HG02938 (cell line): Measurements from ENCODE around the gene ARSB.

ENCODE experiments used
- ATAC-seq: cut with Tn5 transposase; IDR thresholded peaks from one replicate; pipeline ENCODE4 v1.9.1; 2021; ENCODE audit warnings: mild to moderate bottlenecking, moderate library complexity; ENCODE audit not compliant: unreplicated experiment

Gene ARSB

DNA sequence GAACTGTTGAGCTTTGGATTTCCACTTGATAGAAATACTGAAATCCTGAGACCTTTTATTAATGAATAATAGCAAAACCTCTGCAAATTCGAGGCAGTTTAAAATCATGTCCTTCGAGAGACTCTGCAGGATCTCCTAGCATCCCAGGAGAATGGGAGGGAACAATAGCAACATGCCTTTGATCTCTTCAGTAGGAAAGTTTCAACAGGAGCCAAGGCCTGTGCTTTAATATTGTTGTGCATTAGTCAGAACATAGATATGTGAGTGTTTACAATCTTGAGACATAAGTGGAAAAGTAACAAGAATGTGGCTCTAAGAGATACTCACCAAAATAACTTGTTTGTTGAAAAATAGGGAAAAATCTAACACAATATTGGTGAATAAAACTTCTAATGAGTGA lies 253.2 kb downstream of the ARSB start:
- no peak for ATAC-seq

GRCh38 chr5:78730300-78731094 lies 254.6 kb downstream of the ARSB start:
- no peak for ATAC-seq

- ATAC-seq, result peak; percentile 81
Observed at GRCh38 chr5:78727786-78728761, 257.0 kb downstream of the ARSB start.
